NCI-H774 (cell line): ENCODE measurements around the gene GRAMD1B.
A peak's percentile ranks its signal among the peaks of the same experiment; 100 is the strongest.
"Not testable (repeated sequence)": the region's sequence is repeated elsewhere in the genome, so short reads cannot be mapped to it uniquely, and the experiment has no call there.

Experiments
- DNase-seq: peaks from one replicate; lab custom pipeline; 2025; lab: John Stamatoyannopoulos, UW

Gene GRAMD1B

DNA sequence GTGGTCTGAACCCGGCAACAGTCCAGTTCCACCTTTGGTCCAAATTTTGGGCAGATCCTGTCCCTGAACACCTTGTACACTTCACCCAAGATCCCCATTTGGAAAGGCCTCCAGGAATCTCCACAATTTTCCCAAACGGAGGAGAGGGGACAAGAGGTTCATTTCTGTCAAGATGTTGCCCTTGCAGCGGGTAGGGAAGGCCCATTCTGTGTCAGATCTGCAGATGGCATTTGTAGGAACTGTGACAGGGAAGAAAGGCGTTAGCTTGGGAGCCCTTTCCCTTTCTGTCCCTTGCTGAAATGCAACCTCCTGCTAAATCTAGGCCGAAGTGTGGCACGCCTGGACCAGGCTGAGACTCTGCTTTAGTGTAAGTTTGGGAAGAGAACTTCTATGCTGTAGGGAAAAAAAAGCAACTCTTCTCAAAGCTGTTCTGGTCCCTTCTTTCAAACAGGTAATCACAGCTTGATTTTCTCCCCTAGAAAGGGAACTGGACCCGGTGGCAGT, 138.3 kb downstream of the GRAMD1B start:
- no peak for DNase-seq

DNA sequence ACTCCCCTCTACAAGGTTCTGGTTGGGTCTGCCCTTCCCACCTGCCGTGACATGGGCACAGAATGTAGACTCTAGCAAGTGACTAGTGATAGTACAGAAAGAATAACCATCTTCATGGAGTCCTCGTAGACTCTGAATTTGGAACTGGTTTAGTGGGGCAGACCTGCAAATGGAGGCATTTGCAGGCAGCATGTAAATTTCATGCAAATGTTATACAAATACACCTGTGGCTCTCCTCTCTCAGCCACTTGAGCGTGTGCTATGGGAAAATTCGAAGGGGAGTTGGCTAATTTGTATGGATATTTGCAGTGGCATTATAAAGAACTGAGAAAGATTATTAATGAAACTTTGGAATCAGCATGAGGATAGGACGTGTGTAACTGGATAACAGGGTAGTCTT, 139.3 kb downstream of the GRAMD1B start:
- no peak for DNase-seq

DNA sequence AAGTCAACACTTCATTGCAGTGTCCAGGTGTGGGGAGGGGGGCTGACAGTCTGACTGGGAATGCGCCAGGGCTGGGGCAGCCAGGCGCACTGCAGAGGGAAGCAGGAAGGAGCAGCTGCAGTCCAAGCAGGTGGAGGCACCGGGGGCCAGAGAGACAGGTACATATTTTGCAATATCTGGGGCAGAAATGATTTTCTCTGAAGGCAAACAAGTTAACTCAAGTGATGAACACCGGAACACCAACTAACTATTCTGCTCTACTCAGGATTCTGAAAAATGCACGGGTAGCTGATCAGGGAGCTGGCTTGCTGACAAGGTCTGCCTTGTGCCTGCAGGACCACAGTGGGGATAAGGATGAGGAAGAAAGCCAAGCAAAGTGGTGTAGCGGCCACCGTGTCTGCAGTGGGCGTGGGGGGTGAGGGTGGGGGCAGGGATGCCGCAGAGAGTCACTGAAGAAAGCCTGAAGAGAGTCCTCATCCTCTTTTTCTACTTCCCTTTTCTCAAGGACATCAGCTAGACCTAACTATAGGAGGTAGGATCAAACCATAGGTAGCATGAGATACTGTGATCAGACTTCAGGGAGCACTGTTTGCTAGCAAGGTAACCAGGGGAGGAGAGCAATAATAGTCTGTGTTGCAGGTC, 141.0 kb downstream of the GRAMD1B start:
- DNase-seq: no peak

GRCh38 chr11:123572791-123573190, 142.7 kb downstream of the GRAMD1B start:
- not testable (repeated sequence) for DNase-seq

- no peak for DNase-seq
Observed at GRCh38 chr11:123573286-123573685, 143.2 kb downstream of the GRAMD1B start.

DNA sequence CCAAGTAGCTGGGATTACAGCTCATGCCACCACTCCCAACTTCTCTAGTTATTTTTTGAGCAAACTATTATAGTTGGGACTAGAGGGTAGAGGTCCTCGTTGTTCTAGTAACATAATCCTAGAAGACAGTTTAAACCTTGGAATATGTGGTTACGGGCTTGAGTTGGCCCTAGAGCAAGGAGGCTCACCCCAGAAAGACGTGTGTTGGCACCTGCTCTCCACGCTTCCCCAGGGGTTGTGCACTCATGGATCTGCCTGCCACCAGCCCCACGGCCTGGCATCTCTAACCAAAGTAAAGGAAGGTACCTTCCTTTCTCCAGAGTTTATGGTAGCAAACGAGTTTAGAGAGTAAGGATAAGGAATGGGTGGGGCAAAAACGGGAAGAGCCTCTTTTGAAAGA, 145.4 kb downstream of the GRAMD1B start:
- DNase-seq: no peak

DNA sequence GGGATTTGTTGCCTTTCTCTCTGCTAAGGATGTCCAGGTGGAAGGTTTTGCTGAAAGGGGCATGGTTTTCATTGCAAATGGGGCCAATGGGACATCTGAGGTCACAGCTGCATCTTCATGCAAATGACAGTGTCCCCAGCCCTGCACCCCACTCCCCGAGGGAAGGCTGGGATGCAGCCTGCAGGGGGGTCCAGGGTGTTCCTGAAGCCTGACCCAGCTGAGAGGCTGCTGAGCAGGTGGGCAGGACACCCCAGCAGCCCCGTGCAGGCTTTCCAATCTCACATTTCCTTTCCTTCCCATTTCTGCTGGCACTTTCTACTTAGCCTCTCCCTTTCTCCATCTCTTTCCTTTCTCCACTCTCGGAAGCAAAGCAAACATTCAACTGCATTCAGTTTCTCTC, 146.0 kb downstream of the GRAMD1B start:
- DNase-seq: no peak

DNA sequence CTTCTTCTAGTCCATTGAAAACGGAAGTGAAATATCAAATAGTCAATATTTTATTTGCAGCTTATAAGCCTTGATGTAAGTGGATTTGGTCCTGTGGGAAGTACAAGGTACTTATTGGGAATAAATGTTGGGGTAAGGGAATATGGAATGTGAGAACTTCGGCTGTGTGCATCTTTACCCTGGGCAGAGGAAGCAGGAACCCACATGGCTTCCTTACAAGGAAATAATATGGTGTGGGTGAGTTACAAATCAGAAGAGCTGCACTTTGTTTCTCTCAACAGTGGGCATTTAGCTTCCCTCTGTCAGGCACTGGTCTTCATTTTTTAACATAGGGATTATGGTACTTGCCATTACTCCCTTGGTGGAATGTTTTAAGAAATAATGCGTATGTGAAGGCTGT, 146.4 kb downstream of the GRAMD1B start:
- no peak for DNase-seq

DNA sequence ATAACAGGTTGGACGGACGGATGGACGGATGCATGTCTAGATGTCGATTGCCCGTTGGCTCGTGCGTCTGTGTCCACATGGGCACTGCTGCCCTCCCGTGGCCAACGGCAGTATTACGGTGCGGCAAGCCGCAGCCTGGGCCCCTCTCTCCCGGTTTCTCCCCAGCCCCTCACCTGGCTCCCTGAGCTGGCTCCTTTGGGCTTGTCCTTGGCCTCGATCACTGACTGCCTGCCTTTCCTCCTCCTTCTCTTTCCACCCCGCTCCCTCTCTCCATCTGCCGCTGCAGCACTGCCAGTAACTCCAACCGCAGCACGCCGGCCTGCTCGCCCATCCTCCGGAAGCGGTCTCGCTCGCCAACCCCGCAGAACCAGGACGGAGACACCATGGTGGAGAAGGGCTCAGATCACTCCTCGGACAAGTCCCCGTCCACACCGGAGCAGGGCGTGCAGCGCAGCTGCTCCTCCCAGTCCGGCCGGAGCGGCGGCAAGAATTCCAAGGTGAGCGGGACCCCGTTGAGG, 147.1 kb downstream of the GRAMD1B start:
- peak; percentile 34 for DNase-seq

DNA sequence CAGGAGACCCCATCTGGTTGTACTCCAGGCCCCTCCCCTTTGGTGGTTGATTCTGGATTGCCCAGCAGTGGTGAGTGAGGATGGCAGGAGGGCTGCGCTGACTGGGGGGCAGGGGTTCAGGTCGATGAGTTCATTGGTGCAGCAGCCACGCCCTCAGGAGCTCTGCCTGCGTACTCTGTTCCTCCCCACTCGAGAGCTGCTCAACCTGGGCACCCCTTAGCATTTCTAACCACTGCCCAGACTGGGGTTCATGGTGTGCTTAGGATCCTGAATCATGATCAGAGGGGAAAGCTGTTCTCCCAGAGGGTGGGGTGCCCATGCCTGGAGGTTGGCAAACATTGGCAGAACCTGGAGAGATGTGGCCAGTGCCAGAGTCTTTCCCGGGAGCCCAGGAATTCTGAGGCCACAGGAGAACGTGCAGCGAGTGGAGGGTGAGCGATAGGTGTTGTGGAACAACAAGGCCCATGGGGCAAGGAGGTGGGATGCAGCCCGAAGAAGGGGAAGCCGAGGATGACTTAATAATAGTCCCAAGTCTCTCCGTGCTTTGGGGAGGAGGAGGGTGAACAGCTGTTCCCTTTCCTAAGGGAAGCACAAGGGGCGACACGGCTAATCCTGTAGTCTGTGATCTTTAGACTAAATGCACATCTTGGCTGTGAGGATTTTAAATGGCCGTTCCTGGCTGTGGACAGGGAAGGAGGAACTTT, 148.9 kb downstream of the GRAMD1B start:
- DNase-seq: no peak

GRCh38 chr11:123579482-123579812, 149.4 kb downstream of the GRAMD1B start:
- no peak for DNase-seq

DNA sequence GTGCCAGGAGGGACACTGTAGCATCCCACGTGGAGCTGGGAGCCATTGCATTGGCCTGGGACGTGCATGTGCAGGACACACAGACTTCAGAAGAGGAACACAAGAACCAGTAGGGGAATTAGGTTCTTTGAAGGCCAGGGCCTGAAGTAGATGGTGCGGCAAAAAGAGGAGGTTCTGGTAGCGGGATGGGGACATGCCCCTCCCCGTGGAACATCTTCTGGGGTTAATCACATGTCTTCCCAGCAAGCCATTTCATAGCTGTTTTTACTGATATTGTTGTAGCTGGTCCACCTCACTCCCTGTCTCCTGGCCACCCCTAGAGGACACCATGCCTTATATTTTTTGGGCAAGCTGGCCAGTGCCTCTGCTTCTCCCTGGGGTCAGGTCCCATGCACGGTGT, 150.1 kb downstream of the GRAMD1B start:
- DNase-seq: no peak

DNA sequence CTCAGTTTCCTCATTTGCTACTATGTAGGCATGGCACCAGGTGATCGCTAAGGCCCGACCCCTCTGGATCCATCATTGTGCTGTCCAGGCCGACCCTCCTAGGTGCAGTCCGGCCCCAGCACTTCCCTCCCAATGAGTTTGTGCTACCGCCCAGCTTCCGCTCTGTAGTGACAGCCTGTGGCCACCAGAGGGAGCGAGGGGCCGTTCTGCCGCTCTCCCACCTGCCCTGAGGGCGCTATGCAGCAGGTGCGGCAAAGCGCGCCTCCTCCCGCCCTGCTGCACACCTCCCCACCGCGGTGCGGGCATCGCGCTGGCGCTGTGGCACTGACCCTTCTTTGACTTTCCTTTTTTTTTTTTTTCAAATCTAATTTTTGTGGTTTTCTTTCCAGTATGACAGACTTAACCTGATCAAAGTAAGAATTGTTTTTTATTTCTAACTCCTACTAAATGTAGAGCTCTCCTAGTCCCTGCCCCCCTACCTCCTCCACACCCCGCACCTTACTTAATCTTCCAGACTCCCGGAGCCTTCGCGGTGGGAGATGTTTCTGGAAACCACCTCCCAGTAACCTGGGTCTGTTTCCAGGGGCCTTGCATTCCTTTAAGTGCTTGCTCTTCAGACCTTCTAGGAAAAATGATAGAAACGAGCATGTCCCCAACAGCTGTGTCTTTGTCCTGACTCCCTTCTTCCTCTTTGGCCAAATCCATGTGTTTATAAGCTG, 150.6 kb downstream of the GRAMD1B start:
- peak; percentile 83 for DNase-seq

DNA sequence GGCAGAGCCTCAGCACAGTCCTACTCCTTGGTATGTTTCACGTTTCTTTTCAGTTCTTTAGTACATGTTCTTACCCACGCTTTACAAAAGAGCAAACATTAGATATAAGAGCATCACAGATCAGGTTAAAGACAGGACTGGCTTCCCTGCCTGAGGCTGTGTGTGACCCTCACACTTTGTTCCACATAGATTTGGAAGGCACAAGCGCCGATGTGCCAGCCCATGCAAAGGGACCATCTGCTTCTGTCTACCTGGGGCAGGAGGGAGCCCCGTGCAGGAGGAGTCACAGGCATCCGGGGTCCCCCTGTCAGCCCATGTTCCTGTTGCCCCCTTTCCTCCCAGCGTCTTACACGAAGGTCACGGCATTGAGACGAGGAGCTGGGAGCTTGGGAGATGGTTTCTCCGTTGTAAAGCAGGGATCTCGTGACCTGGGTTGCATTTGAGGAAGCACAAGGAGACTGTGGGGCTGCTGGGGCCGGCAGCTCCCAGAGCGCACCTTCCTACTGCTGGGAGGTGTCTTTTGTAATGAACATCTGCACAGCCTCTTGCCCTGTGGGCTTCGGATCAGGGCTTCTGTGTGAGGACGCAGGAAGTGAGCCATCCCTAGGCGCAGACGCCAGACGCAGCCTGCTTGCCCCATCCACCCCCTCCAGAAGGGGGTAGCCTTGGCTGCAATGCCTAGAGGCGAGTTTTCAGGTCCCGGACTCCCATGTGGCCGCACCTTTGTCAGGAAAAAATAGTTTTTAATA, 151.8 kb downstream of the GRAMD1B start:
- no peak for DNase-seq

DNA sequence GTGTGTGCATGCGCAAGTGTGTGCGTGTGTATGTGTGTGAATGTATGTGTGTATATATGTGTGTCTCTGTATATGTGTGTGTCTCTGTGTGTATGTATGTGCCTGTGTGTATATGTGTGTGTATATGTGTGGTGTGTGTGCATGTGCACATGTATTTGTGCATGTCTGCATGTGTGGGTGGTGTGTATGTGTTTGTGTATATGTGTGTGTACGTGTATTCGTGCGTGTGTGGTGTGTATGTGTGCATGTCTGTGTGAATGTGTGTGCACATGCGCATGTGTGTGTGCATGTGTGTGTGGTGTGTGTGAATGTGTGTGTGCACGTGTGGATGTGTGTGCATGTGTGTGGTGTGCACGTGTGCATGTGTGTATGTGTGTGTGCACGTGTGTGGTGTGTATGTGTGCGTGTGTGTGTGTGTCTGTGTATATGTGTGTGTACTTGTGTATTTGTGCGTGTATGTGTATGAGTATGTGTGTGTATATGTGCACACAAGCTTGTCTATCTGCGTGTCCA, 153.0 kb downstream of the GRAMD1B start:
- no peak for DNase-seq

GRCh38 chr11:123584186-123584585, 154.1 kb downstream of the GRAMD1B start:
- no peak for DNase-seq

DNA sequence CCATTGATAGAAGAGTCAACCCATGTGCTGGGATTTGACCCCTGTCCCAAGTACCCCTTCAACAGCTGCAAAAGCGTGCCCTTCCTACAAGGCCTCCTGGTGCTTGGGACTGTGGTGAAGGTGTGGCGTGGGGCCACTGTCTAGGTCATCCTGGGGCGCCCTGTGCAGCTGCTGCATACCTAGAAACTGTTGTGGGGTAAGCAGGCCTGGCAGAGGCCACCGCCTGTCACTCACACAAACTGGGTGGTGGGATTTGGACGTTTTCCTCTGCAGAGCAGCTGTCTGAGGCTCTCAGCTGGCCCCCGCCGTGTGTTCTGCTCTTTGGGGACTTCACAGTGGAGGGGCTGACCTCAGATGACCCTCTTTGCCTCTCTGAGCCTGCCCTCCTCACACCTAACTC, 154.7 kb downstream of the GRAMD1B start:
- DNase-seq: no peak

DNA sequence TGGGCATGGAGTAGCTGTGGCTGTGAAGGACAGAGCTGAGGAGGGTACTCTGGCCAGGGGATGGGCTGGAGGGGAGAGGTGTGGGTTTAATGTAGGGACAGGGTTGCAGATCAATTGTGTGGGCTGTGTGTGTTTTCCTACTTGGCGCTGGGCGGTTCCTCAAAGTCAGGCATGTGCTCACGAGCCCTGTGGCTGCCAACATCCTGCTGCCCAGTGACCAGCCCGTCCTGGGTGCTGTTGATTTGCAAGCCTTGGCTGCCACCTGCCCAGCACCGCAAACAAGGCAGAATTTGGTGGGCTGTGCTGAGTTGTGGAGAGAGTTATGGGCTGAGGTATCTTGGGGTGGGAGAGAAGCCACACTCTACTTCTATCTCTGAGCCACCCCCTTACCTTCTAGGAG, 155.1 kb downstream of the GRAMD1B start:
- DNase-seq: no peak

GRCh38 chr11:123585706-123586105, 155.6 kb downstream of the GRAMD1B start:
- DNase-seq: no peak

DNA sequence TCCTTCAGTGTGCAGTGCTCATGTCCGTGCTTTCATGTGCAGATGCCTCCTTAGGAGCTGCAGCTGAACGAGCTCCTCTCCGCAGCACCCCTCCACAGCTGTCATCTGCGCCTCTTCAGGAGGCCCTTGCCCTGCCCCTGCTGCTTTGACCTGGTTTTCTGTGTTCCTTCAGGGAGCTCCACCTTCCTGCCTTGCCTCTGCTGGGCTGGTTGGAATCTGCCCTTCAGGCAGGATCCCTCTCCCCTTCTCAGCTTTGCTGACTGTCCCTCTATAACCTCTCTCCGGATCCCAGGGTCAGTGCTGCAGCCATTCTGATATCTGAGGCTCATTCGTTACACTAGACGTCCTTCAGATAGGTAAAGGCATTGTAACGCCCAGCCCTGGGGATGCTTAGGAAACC, 156.5 kb downstream of the GRAMD1B start:
- DNase-seq: no peak

DNA sequence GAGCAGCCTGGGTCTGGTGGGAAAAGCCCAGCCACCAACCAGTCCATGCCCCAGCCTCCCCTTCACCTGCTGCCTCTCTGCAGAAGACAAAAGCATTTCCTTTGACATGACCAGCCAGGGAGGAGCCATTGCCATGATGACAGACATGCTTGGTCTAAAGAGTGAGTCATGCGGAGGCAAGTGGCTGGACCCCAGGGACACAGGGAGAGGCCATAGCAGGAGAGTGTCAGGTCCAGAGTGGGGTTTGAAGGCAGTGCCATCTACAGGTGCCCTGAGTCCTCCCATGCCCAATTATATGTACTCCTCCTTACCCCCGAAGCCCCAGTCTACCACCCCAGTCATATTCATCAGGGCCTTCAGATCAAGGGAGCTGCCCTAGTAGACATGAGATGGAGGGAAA, 157.0 kb downstream of the GRAMD1B start:
- no peak for DNase-seq

- no peak for DNase-seq
Observed at GRCh38 chr11:123587559-123587958, 157.5 kb downstream of the GRAMD1B start.
